Measurements from ENCODE around the gene FUZ. TPM values are rescaled to one million over a fixed set of nuclear protein-coding genes. Genes with fewer than 3 reads are reported as not detected.

Gene FUZ
- total RNA-seq, 1 donor = 29.7 TPM

- Histone ChIP-seq H3K4me1 (ENCODE audit: insufficient read depth, low read length) (no peaks in the 10 kb centered on the region), H3K27me3 (ENCODE audit: insufficient read depth, low read length) (no peaks in the 10 kb centered on the region), H2AFZ (ENCODE audit: low read length) (no peak overlapping the region), H3K36me3 (ENCODE audit: insufficient read depth, low read length) (peaks cover 42% of the 10 kb centered on the region), H4K20me1 (ENCODE audit: insufficient read depth, low read length) (no peaks in the 10 kb centered on the region), H3K79me2 (ENCODE audit: insufficient read depth, low read length) (no peaks in the 10 kb centered on the region), H3K9me3 (ENCODE audit: low read depth, low read length) (no peaks in the 10 kb centered on the region), H3K4me3 (ENCODE audit: insufficient read depth, low read length) (no peak overlapping the region), H3K4me2 (ENCODE audit: insufficient read depth, low read length) (no peak overlapping the region), H3K27ac (ENCODE audit: low read depth, low read length) (no peak overlapping the region)
- TF ChIP-seq, protein P1, sequence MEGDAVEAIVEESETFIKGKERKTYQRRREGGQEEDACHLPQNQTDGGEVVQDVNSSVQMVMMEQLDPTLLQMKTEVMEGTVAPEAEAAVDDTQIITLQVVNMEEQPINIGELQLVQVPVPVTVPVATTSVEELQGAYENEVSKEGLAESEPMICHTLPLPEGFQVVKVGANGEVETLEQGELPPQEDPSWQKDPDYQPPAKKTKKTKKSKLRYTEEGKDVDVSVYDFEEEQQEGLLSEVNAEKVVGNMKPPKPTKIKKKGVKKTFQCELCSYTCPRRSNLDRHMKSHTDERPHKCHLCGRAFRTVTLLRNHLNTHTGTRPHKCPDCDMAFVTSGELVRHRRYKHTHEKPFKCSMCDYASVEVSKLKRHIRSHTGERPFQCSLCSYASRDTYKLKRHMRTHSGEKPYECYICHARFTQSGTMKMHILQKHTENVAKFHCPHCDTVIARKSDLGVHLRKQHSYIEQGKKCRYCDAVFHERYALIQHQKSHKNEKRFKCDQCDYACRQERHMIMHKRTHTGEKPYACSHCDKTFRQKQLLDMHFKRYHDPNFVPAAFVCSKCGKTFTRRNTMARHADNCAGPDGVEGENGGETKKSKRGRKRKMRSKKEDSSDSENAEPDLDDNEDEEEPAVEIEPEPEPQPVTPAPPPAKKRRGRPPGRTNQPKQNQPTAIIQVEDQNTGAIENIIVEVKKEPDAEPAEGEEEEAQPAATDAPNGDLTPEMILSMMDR (IDR thresholded peaks at IDR 0.05; ENCODE audit: extremely low read depth, low read depth, low read length) = no peak
- DNase-seq (ENCODE audit: insufficient read length, low spot score, missing footprints) = peak; percentile 34
Measured at GRCh38 chr19:49839713-49840112, 26.6 kb upstream of the FUZ start.

GRCh38 chr19:49838885-49839588 is 25.9 kb upstream of the FUZ start:
- H3K27ac ChIP-seq (ENCODE audit: low read depth, low read length) = no peak overlapping the region
- TF ChIP-seq, protein P1 (IDR thresholded peaks at IDR 0.05; ENCODE audit: extremely low read depth, low read depth, low read length) = no peak
- H2AFZ ChIP-seq (ENCODE audit: low read length) = no peak overlapping the region
- H3K4me2 ChIP-seq (ENCODE audit: insufficient read depth, low read length) = no peak overlapping the region
- peaks cover 42% of the 10 kb centered on the region for H3K36me3 ChIP-seq (ENCODE audit: insufficient read depth, low read length)
- no peaks in the 10 kb centered on the region for H3K79me2 ChIP-seq (ENCODE audit: insufficient read depth, low read length)
- H4K20me1 ChIP-seq (ENCODE audit: insufficient read depth, low read length) = no peaks in the 10 kb centered on the region
- peak; percentile 58 for DNase-seq (ENCODE audit: insufficient read length, low spot score, missing footprints)
- H3K27me3 ChIP-seq (ENCODE audit: insufficient read depth, low read length) = no peaks in the 10 kb centered on the region
- H3K9me3 ChIP-seq (ENCODE audit: low read depth, low read length) = no peaks in the 10 kb centered on the region
- no peak overlapping the region for H3K4me3 ChIP-seq (ENCODE audit: insufficient read depth, low read length)
- no peaks in the 10 kb centered on the region for H3K4me1 ChIP-seq (ENCODE audit: insufficient read depth, low read length)

DNA sequence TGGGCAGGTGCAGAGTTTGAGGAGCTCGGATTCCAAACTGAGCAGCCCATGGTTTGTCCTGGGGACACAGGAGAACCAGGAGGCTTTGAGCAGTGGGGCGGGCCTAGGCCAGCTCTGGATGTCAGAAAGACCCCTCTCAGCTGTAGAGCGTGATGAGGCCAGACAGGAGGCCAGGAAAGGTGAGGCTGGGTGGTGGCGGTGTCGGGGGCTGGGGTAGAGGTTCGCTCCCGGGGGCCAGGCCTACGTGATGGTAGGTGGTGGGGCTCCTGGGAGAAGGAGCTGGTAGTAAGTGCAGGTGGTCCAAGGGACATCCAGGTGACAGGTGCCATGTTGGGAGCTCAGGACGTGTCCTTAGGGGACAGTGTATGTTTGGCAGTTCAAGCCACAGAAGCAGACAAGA is 24.3 kb upstream of the FUZ start:
- no peak overlapping the region for H2AFZ ChIP-seq (ENCODE audit: low read length)
- no peaks in the 10 kb centered on the region for H3K9me3 ChIP-seq (ENCODE audit: low read depth, low read length)
- no peaks in the 10 kb centered on the region for H3K79me2 ChIP-seq (ENCODE audit: insufficient read depth, low read length)
- no peaks in the 10 kb centered on the region for H3K27me3 ChIP-seq (ENCODE audit: insufficient read depth, low read length)
- no peak overlapping the region for H3K27ac ChIP-seq (ENCODE audit: low read depth, low read length)
- H3K4me3 ChIP-seq (ENCODE audit: insufficient read depth, low read length) = no peak overlapping the region
- peaks cover 5% of the 10 kb centered on the region for H3K4me1 ChIP-seq (ENCODE audit: insufficient read depth, low read length)
- DNase-seq (ENCODE audit: insufficient read length, low spot score, missing footprints) = no peak
- no peaks in the 10 kb centered on the region for H4K20me1 ChIP-seq (ENCODE audit: insufficient read depth, low read length)
- TF ChIP-seq, protein P1 (IDR thresholded peaks at IDR 0.05; ENCODE audit: extremely low read depth, low read depth, low read length) = no peak
- peaks cover 54% of the 10 kb centered on the region for H3K36me3 ChIP-seq (ENCODE audit: insufficient read depth, low read length)
- no peak overlapping the region for H3K4me2 ChIP-seq (ENCODE audit: insufficient read depth, low read length)

DNA sequence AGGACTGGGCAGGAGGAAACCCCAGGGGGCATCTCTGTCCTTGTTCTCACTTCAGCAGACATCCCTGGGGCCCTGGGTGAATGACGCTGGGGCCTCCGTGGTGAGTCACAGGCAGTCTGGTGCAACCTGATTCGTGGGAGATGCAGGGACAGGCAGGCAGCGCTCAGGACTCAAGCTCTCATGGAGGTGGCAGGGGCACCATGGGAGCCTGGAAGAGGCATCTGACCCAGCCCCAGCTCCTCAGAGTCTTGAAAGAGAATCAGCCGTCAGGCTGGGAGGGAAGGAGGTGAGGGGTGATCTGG is 23.9 kb upstream of the FUZ start:
- Histone ChIP-seq H3K36me3 (ENCODE audit: insufficient read depth, low read length) (peaks cover 57% of the 10 kb centered on the region), H4K20me1 (ENCODE audit: insufficient read depth, low read length) (no peaks in the 10 kb centered on the region), H3K27me3 (ENCODE audit: insufficient read depth, low read length) (no peaks in the 10 kb centered on the region), H3K9me3 (ENCODE audit: low read depth, low read length) (no peaks in the 10 kb centered on the region), H3K4me2 (ENCODE audit: insufficient read depth, low read length) (no peak overlapping the region), H3K27ac (ENCODE audit: low read depth, low read length) (no peak overlapping the region), H3K4me3 (ENCODE audit: insufficient read depth, low read length) (no peak overlapping the region), H3K4me1 (ENCODE audit: insufficient read depth, low read length) (peaks cover 9% of the 10 kb centered on the region), H2AFZ (ENCODE audit: low read length) (no peak overlapping the region), H3K79me2 (ENCODE audit: insufficient read depth, low read length) (no peaks in the 10 kb centered on the region)
- DNase-seq (ENCODE audit: insufficient read length, low spot score, missing footprints) = peak; percentile 62
- TF ChIP-seq, protein P1 (IDR thresholded peaks at IDR 0.05; ENCODE audit: extremely low read depth, low read depth, low read length) = no peak
